Spleen (tissue), 7 donors: ENCODE measurements around the gene CLSTN3.

Experiments
- CTCF ChIP-seq, 11 experiments: fragments of 200-600 bp in 7 of 11; fragments of 450-650 bp in 4 of 11; sonication (generic) in 4 of 11; IDR thresholded peaks in 8 of 11; conservative IDR thresholded peaks in 3 of 11; 1 replicate in 7 of 11; 2 replicates in 4 of 11; pipeline versions ENCODE4 v1.4.0 to v1.8.0; 2016 to 2021; ENCODE audit warnings: antibody characterized with exemption in 11 of 11, inconsistent platforms in 4 of 11, mild to moderate bottlenecking in 1 of 11
- POLR2A ChIP-seq, 3 donors: fragments of 450-650 bp; IDR thresholded peaks; one replicate each; pipeline ENCODE4 v1.5.1; 2017; ENCODE audit warnings: antibody characterized with exemption in 3 of 3, mild to moderate bottlenecking in 1 of 3
- donor health status: DM: no; HTN: no; CAD: no; lungs with moderate emphysema.
- donor health status: DM: no; HTN: no; CAD: no.
- donor health status: DM: no; HTN: no; CAD: no.

GRCh38 chr12:7176595-7176994 is 46.4 kb downstream of the CLSTN3 start:
- TF ChIP-seq CTCF (IDR thresholded peaks at IDR 0.05 in 8 of 11, conservative IDR thresholded peaks at IDR 0.05 in 3 of 11): no peak
- no peak for TF ChIP-seq POLR2A (IDR thresholded peaks at IDR 0.05)
